ENCODE measurements around the gene KRTAP4-6. TPM values are rescaled to one million over a fixed set of nuclear protein-coding genes. Genes with fewer than 3 reads are reported as not detected.
"Not testable (repeated sequence)": the region's sequence is repeated elsewhere in the genome, so short reads cannot be mapped to it uniquely, and the experiment has no call there.

Gene KRTAP4-6
- not detected for total RNA-seq

GRCh38 chr17:41140360-41141131, at the start of gene KRTAP4-6:
Gene KRTAP4-6, minus strand, starts transcription at chr17:41140544. Its CDS starts 57 bp downstream, at chr17:41140487.
- ATAC-seq (no peak), DNase-seq (no peak)
- no peak within 1 kb of the TSS for H3K4me3 Mint-ChIP-seq
- peaks cover 30% of the 10 kb centered on the region for H3K9me3 Mint-ChIP-seq
- H3K36me3 Mint-ChIP-seq (ENCODE audit: insufficient read depth): peaks cover 8% of the 10 kb centered on the region
- no peaks in the 10 kb centered on the region for H3K4me1 Mint-ChIP-seq (ENCODE audit: low read depth)
- H3K27me3 Mint-ChIP-seq (ENCODE audit: low read depth): peaks cover 3% of the 10 kb centered on the region

GRCh38 chr17:41189837-41190318, 49.5 kb upstream of the KRTAP4-6 start, which contains the start of gene KRTAP9-1:
Gene KRTAP9-1, plus strand, starts transcription at chr17:41189887. Its CDS starts 0 bp downstream, at chr17:41189887.
- not testable (repeated sequence) for DNase-seq; H3K9me3 Mint-ChIP-seq; H3K36me3 Mint-ChIP-seq (ENCODE audit: insufficient read depth); H3K4me3 Mint-ChIP-seq; ATAC-seq; H3K4me1 Mint-ChIP-seq (ENCODE audit: low read depth)
- H3K27me3 Mint-ChIP-seq (ENCODE audit: low read depth): peaks cover 22% of the 10 kb centered on the region

DNA sequence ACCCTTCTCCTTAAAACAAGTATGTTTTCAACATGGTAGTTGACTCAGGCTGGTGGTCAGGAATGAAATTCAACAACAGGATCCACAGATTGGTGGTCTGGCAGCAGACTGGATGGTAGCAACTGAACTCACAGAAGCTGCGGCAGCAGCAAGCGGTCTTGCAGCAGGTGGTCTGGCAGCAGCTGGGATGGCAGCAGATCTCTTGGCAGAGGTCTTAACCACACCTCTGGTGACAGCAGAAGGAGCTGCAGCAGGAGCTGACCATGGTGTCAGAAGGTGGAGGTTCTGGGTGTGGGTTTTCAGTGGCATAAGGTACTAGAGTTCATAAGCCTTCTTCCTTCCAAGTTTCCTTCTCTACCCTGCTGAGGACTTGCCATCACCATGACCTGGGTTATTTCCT, 46.5 kb upstream of the KRTAP4-6 start:
- no peaks in the 10 kb centered on the region for H3K4me1 Mint-ChIP-seq (ENCODE audit: low read depth)
- H3K27me3 Mint-ChIP-seq (ENCODE audit: low read depth): peaks cover 26% of the 10 kb centered on the region
- no peak overlapping the region for H3K4me3 Mint-ChIP-seq
- ATAC-seq (no peak), DNase-seq (no peak)
- no peaks in the 10 kb centered on the region for H3K9me3 Mint-ChIP-seq
- H3K36me3 Mint-ChIP-seq (ENCODE audit: insufficient read depth): no peaks in the 10 kb centered on the region

DNA sequence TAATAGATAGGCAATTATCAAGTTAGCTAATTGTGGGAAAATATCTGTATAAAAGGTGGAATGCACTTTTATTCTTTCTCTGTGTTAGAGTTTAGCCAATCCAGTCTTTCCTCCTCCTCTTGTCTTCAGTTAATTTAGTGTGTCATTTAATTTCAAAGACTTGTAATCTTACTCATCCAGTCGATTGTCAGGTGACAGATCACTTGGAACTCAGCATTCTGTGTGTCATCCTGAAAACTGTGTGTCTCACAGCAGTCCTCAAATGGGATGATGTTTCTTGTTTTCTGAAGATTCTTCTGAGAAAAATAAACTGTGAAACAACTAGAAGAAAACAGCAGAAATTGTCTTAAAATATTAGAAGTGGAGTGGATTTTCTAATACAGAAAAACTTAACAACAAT, 44.7 kb upstream of the KRTAP4-6 start:
- Mint-ChIP-seq H3K36me3 (ENCODE audit: insufficient read depth) (no peaks in the 10 kb centered on the region), H3K27me3 (ENCODE audit: low read depth) (peaks cover 18% of the 10 kb centered on the region), H3K9me3 (no peaks in the 10 kb centered on the region), H3K4me1 (ENCODE audit: low read depth) (no peaks in the 10 kb centered on the region), H3K4me3 (no peak overlapping the region)
- no peak for ATAC-seq
- no peak for DNase-seq

DNA sequence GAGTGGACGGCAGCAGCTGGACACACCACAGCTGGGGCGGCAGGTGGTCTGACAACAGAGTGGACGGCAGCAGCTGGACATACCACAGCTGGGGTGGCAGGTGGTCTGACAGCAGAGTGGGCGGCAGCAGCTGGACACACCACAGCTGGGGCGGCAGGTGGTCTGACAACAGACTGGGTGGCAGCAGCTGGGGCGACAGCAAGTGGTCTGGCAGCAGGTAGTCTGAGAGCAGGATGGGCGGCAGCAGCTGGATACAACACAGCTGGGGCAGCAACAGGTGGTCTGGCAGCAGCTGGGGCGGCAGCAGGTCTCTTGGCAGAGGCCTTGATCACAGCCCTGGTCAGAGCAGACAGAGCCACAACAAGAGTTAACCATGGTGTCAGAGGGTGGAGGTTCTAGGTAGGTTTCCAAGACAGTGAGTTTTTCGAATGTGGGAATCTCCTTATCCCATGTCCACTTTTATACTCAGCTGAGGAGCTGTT, 44.2 kb upstream of the KRTAP4-6 start, which contains the start of gene KRTAP4-1:
TSS of gene KRTAP4-1 (minus strand) at position 432 of the 482 bp plus-strand sequence. CDS start at position 375, 57 bp downstream.
- no peaks in the 10 kb centered on the region for H3K36me3 Mint-ChIP-seq (ENCODE audit: insufficient read depth)
- no peak within 1 kb of the TSS for H3K4me3 Mint-ChIP-seq
- H3K9me3 Mint-ChIP-seq: no peaks in the 10 kb centered on the region
- H3K4me1 Mint-ChIP-seq (ENCODE audit: low read depth): no peaks in the 10 kb centered on the region
- ATAC-seq (no peak), DNase-seq (no peak)
- H3K27me3 Mint-ChIP-seq (ENCODE audit: low read depth): peaks cover 16% of the 10 kb centered on the region

GRCh38 chr17:41178843-41179616, 38.7 kb upstream of the KRTAP4-6 start:
- Mint-ChIP-seq H3K27me3 (ENCODE audit: low read depth) (no peaks in the 10 kb centered on the region), H3K4me1 (ENCODE audit: low read depth) (peaks cover 3% of the 10 kb centered on the region), H3K4me3 (no peak overlapping the region), H3K36me3 (ENCODE audit: insufficient read depth) (no peaks in the 10 kb centered on the region), H3K9me3 (no peaks in the 10 kb centered on the region)
- no peak for ATAC-seq
- DNase-seq: no peak

- Mint-ChIP-seq H3K36me3 (ENCODE audit: insufficient read depth) (no peaks in the 10 kb centered on the region), H3K4me1 (ENCODE audit: low read depth) (peaks cover 4% of the 10 kb centered on the region), H3K27me3 (ENCODE audit: low read depth) (no peaks in the 10 kb centered on the region), H3K9me3 (no peaks in the 10 kb centered on the region), H3K4me3 (no peak overlapping the region)
- no peak for ATAC-seq
- DNase-seq: no peak
These were observed 38.0 kb upstream of the KRTAP4-6 start for GRCh38 chr17:41178341-41178740.

GRCh38 chr17:41177727-41178271, 37.5 kb upstream of the KRTAP4-6 start, which contains the start of gene KRTAP4-2:
Gene KRTAP4-2, minus strand, starts transcription at chr17:41178221. Its CDS starts 57 bp downstream, at chr17:41178164.
- no peak within 1 kb of the TSS for H3K4me3 Mint-ChIP-seq
- H3K4me1 Mint-ChIP-seq (ENCODE audit: low read depth): peaks cover 5% of the 10 kb centered on the region
- H3K36me3 Mint-ChIP-seq (ENCODE audit: insufficient read depth): no peaks in the 10 kb centered on the region
- no peak for ATAC-seq
- H3K27me3 Mint-ChIP-seq (ENCODE audit: low read depth): no peaks in the 10 kb centered on the region
- no peaks in the 10 kb centered on the region for H3K9me3 Mint-ChIP-seq
- DNase-seq: no peak

DNA sequence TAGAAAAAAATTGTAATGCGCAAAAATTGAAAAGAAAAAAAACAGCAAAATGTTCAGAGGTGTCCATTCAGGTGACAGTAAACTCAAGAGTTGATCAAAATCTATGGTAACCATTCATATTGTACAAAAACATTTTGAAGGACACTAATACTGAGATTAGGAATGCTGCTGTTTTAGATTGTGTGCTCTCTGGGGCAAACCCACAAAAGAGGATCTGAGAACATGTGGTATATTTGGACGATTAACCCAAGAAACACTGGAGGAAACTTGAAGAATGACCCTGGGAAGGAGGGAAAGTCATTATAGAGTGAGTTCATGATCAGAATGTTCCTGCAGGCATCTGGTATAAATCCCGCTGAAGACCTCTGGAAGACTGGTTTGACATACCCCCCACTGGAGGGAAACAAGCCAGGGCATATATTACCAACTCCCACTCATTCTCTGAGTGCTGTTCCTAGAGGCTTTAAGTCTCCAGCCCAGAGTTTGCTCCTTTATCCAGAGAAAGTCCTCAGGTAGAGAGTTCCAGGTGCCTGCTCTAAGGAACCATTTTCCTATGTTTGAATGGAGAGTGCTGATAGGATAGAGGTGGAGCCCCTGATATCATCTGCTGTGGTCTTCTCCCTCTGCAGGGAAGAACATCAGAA, 36.5 kb upstream of the KRTAP4-6 start:
- Mint-ChIP-seq H3K9me3 (no peaks in the 10 kb centered on the region), H3K4me3 (no peak overlapping the region), H3K27me3 (ENCODE audit: low read depth) (no peaks in the 10 kb centered on the region), H3K4me1 (ENCODE audit: low read depth) (peaks cover 5% of the 10 kb centered on the region), H3K36me3 (ENCODE audit: insufficient read depth) (no peaks in the 10 kb centered on the region)
- DNase-seq (no peak), ATAC-seq (no peak)

DNA sequence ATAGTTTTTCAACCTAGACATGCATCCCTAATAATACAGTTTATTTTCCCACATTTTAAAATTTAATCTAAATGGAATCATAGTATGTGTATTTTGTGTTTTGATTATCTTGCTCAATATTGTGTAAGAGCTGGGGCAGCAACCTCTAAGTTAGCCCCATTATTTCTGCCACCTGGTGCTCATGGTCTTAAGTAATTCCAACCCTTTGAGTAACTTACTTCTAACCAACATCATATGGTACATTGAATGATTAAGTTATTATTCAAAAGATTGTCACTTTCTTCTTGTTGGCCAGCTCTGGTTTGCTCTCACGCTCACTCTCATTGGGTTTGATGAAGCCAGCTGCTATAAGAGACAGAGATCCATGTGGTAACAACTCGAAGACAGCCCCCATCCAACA, 31.5 kb upstream of the KRTAP4-6 start:
- ATAC-seq (no peak), DNase-seq (no peak)
- peaks cover 5% of the 10 kb centered on the region for H3K4me1 Mint-ChIP-seq (ENCODE audit: low read depth)
- no peaks in the 10 kb centered on the region for H3K9me3 Mint-ChIP-seq
- H3K36me3 Mint-ChIP-seq (ENCODE audit: insufficient read depth): no peaks in the 10 kb centered on the region
- H3K4me3 Mint-ChIP-seq: no peak overlapping the region
- no peaks in the 10 kb centered on the region for H3K27me3 Mint-ChIP-seq (ENCODE audit: low read depth)

GRCh38 chr17:41168121-41168520, 27.8 kb upstream of the KRTAP4-6 start, which contains the start of gene KRTAP4-3:
Gene KRTAP4-3, minus strand, starts transcription at chr17:41168221. Its CDS starts 49 bp downstream, at chr17:41168172.
- Mint-ChIP-seq H3K4me3 (no peak within 1 kb of the TSS), H3K4me1 (ENCODE audit: low read depth) (no peaks in the 10 kb centered on the region), H3K9me3 (no peaks in the 10 kb centered on the region), H3K36me3 (ENCODE audit: insufficient read depth) (no peaks in the 10 kb centered on the region), H3K27me3 (ENCODE audit: low read depth) (no peaks in the 10 kb centered on the region)
- DNase-seq (no peak), ATAC-seq (no peak)

GRCh38 chr17:41167561-41167960, 27.2 kb upstream of the KRTAP4-6 start:
- no peaks in the 10 kb centered on the region for H3K9me3 Mint-ChIP-seq
- no peaks in the 10 kb centered on the region for H3K4me1 Mint-ChIP-seq (ENCODE audit: low read depth)
- ATAC-seq (no peak), DNase-seq (no peak)
- no peak overlapping the region for H3K4me3 Mint-ChIP-seq
- no peaks in the 10 kb centered on the region for H3K36me3 Mint-ChIP-seq (ENCODE audit: insufficient read depth)
- no peaks in the 10 kb centered on the region for H3K27me3 Mint-ChIP-seq (ENCODE audit: low read depth)

DNA sequence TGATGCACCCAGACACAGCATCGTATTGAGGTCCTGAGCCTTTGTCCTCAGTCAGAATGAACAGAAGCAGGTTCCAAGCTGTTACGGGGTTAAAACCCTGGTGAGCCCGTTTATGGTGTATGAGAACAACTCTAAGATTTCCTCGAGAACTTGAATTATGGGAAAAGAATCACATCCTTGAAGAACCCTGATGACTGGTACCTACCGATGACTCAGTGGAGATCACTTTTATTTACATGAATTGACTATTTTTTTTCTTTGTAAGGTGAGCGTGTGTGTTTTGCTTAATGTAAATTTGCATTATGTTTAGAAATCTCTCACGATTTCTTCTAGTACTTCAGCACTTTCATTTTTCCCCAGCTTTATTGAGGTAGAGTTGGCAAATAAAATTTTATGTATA, 23.5 kb upstream of the KRTAP4-6 start:
- ATAC-seq: no peak
- no peaks in the 10 kb centered on the region for H3K27me3 Mint-ChIP-seq (ENCODE audit: low read depth)
- no peaks in the 10 kb centered on the region for H3K9me3 Mint-ChIP-seq
- DNase-seq: no peak
- H3K4me3 Mint-ChIP-seq: no peak overlapping the region
- no peaks in the 10 kb centered on the region for H3K36me3 Mint-ChIP-seq (ENCODE audit: insufficient read depth)
- no peaks in the 10 kb centered on the region for H3K4me1 Mint-ChIP-seq (ENCODE audit: low read depth)

DNA sequence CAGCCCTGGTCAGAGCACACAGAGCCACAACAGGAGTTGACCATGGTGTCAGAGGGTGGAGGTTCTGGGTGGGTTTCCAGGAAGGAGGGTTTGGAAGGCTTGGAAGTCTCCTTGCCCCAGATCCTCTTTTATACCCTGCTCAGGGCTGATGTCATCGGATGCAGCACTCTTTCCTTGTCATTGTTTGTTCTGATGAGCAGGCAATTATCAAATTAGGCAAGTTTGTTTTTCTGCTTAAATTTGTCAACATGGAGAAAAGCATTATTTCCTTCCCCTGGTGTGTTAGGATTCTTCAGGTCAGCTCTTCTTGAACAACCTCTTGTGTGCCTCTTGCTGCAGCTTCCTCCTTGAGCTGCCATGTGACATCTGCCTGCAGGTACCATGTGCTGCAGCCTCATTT, 20.3 kb upstream of the KRTAP4-6 start, which contains the start of gene KRTAP4-4:
TSS of gene KRTAP4-4 (minus strand) at position 101 of the 400 bp plus-strand sequence. CDS start at position 44, 57 bp downstream.
- DNase-seq: no peak
- ATAC-seq: no peak
- no peak within 1 kb of the TSS for H3K4me3 Mint-ChIP-seq
- no peaks in the 10 kb centered on the region for H3K36me3 Mint-ChIP-seq (ENCODE audit: insufficient read depth)
- H3K27me3 Mint-ChIP-seq (ENCODE audit: low read depth): peaks cover 17% of the 10 kb centered on the region
- no peaks in the 10 kb centered on the region for H3K4me1 Mint-ChIP-seq (ENCODE audit: low read depth)
- no peaks in the 10 kb centered on the region for H3K9me3 Mint-ChIP-seq
